H1 (cell line): ENCODE results near the gene LRRN1. TPM values are rescaled to one million over a fixed set of nuclear protein-coding genes. Genes with fewer than 3 reads are reported as not detected.

ENCODE experiments used
- SRF ChIP-seq: IDR thresholded peaks from 2 replicates; pipeline ENCODE4 v1.6.1; 2011; ENCODE audit warnings: mild to moderate bottlenecking, low read depth, low read length, moderate library complexity
- polyA plus RNA-seq, 7 experiments: library from polyadenylated mRNA; depleted of rRNA in 3 of 7; stranded (reverse) in 5 of 7; unstranded in 2 of 7; fragments of >200 nt in 5 of 7; fragments of 200-250 nt in 2 of 7; gene quantifications; 1 replicate in 5 of 7; 2 replicates in 1 of 7; 4 replicates in 1 of 7; pipeline versions ENCODE4 v1.2.1 to v1.2.3, GENCODE V29; 2011 to 2013; ENCODE audit warnings: missing spikeins in 2 of 7, mixed read lengths in 2 of 7
- total RNA-seq: library from RNA; stranded (reverse); fragmentation: NEBNext Ultra II Directional; extraction: Animal tissue kit (Norgen Biotek cat#: 25700); gene quantifications from 2 replicates; pipeline ENCODE4 v1.2.1, GENCODE V29; 2021

The LRRN1 gene
- total and polyA plus RNA-seq, 2 of the 8 experiments (the other 6 are each of a cell fraction or from before 2014, with no cell fraction given) = 159 to 199 TPM

GRCh38 chr3:3783210-3783609 is 16.0 kb upstream of the LRRN1 start (continued):
- TF ChIP-seq SRF = no peak
- TF ChIP-seq, all 59 proteins: peak for 0
